DMS79 treated with DMSO at 0.1 percent for 48 hours (cell line): Measurements from ENCODE around the gene CRISP3.
"Not testable (repeated sequence)": the region's sequence is repeated elsewhere in the genome, so short reads cannot be mapped to it uniquely, and the experiment has no call there.

Experiments
- DNase-seq: peaks from one replicate; lab custom pipeline; 2025; lab: John Stamatoyannopoulos, UW

The CRISP3 gene

GRCh38 chr6:49744259-49744658, at the start of gene CRISP3:
TSS of gene CRISP3 (minus strand) at chr6:49744388. CDS start at chr6:49744367, 21 bp downstream.
- DNase-seq: no peak

- DNase-seq: no peak
Measured at GRCh38 chr6:49790341-49790740, 46.2 kb upstream of the CRISP3 start.

GRCh38 chr6:49787176-49787575, 43.0 kb upstream of the CRISP3 start, which contains the start of gene PGK2:
TSS of gene PGK2 (minus strand) at chr6:49787285. CDS start at chr6:49787187, 98 bp downstream.
- DNase-seq: no peak

- no peak for DNase-seq
Measured at GRCh38 chr6:49784272-49784671, 40.1 kb upstream of the CRISP3 start.

GRCh38 chr6:49782725-49783124, 38.5 kb upstream of the CRISP3 start:
- DNase-seq: no peak

GRCh38 chr6:49782293-49782692, 38.1 kb upstream of the CRISP3 start:
- DNase-seq: no peak

- no peak for DNase-seq
Measured at GRCh38 chr6:49776444-49776843, 32.3 kb upstream of the CRISP3 start.

GRCh38 chr6:49775043-49775442, 30.9 kb upstream of the CRISP3 start:
- DNase-seq: no peak

GRCh38 chr6:49772285-49772684, 28.1 kb upstream of the CRISP3 start:
- no peak for DNase-seq

GRCh38 chr6:49766762-49767161, 22.6 kb upstream of the CRISP3 start:
- no peak for DNase-seq

GRCh38 chr6:49764571-49765236, 20.5 kb upstream of the CRISP3 start:
- DNase-seq: no peak

GRCh38 chr6:49743429-49743828, 759 bp downstream of the CRISP3 start:
- no peak for DNase-seq

- peak; percentile 64 for DNase-seq
Measured at GRCh38 chr6:49739423-49739822, 4.8 kb downstream of the CRISP3 start.

- no peak for DNase-seq
Measured at GRCh38 chr6:49736017-49736508, 8.1 kb downstream of the CRISP3 start.

- peak; percentile 87 for DNase-seq
Measured at GRCh38 chr6:49733680-49734079, 10.5 kb downstream of the CRISP3 start.

GRCh38 chr6:49732781-49733180, 11.4 kb downstream of the CRISP3 start:
- no peak for DNase-seq

GRCh38 chr6:49730251-49730650, 13.9 kb downstream of the CRISP3 start:
- DNase-seq: no peak

- not testable (repeated sequence) for DNase-seq
Measured at GRCh38 chr6:49723917-49724316, 20.3 kb downstream of the CRISP3 start.

- DNase-seq: no peak
Measured at GRCh38 chr6:49721297-49721696, 22.9 kb downstream of the CRISP3 start.

- DNase-seq: no peak
Measured at GRCh38 chr6:49720372-49720771, 23.8 kb downstream of the CRISP3 start.

- DNase-seq: peak; percentile 42
Measured at GRCh38 chr6:49713346-49713745, 30.8 kb downstream of the CRISP3 start, which contains the start of gene CRISP2. TSS of gene CRISP2 (minus strand) at chr6:49713543. CDS start at chr6:49709196, 4,347 bp downstream.

- no peak for DNase-seq
Measured at GRCh38 chr6:49698478-49698877, 45.7 kb downstream of the CRISP3 start.

GRCh38 chr6:49693512-49693911, 50.7 kb downstream of the CRISP3 start:
- DNase-seq: no peak

GRCh38 chr6:49692534-49692933, 51.7 kb downstream of the CRISP3 start:
- no peak for DNase-seq
